C4-2B (cell line): ENCODE data around the gene GNAI2.

Experiments
- CTCF ChIP-seq: fragments of 450-650 bp; conservative IDR thresholded peaks from 2 replicates; pipeline ENCODE4 v1.5.1; 2017; ENCODE audit warnings: mild to moderate bottlenecking
- ZFX ChIP-seq: fragments of 450-650 bp; IDR thresholded peaks from 2 replicates; pipeline ENCODE4 v1.6.1; 2017

- TF ChIP-seq CTCF (no peak), ZFX (no peak)
Observed at GRCh38 chr3:50258979-50259378, 23.0 kb downstream of the GNAI2 start.
